GM21723 (cell line): ENCODE data around the gene CACNG7.
A peak's percentile ranks its signal among the peaks of the same experiment; 100 is the strongest.
"Not testable (repeated sequence)": the region's sequence is repeated elsewhere in the genome, so short reads cannot be mapped to it uniquely, and the experiment has no call there.

ENCODE experiments used
- ATAC-seq: cut with Tn5 transposase; IDR thresholded peaks from one replicate; pipeline ENCODE4 v1.9.1; 2021; ENCODE audit warnings: mild to moderate bottlenecking, moderate library complexity; ENCODE audit not compliant: unreplicated experiment

The CACNG7 gene

DNA sequence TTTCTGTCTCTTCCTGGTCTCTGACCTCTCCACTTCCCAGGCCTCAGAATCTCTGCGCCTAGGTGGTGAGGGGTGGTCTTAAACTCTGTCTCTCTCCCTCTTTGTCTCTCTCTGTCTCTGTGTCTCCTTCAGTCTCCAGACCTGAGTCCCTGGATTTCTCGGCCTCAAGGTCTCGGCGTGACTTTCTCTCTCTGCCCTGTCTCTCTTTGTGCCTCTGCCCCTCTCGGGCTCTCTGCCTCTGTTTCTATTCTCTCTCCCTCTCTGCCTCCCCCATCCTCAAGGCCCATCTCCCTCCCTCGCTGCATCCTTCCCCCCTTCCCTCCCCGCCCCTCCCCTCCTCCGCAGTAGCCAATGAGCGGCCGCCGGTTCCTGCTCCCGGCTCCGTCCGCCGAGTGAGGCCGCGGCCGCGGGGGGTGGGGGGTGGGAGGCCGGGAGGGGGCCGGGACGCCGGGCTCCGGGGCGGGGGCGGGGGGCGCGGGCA lies at the start of gene CACNG7:
CACNG7 (plus strand) TSS at position 344 of the 481 bp plus-strand sequence. CDS start 3,554 bp downstream, outside the sequence.
- ATAC-seq: no peak

DNA sequence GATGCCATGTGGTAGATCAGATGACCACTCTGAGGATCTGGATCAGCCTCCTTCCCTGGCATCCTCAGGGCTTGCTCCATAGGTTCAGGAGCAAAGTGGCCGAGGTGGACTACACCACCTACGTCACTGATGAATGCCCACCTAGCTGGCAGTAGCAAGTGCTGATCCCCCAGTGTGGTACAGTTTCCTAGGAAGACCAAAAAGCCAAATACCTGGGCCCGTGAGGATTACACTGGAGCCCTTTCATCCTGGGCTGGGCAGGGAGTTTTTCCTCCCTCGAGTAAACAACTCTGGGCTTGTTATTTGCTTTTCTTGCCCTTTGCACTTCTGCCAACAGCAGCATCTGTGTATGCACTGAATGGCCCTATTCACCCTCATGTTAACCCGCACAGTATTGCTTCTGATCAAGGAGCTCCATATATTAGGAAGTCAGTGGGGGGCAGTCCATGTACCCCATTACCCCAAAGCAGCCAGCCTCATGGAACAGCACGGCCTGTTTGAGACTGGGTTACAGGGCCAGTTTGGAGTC lies 44.7 kb upstream of the CACNG7 start:
- ATAC-seq: no peak

GRCh38 chr19:53865523-53865917 lies 43.6 kb upstream of the CACNG7 start:
- ATAC-seq: no peak

- ATAC-seq: no peak
Observed at GRCh38 chr19:53865918-53866864, 42.9 kb upstream of the CACNG7 start.

- no peak for ATAC-seq
Observed at GRCh38 chr19:53866865-53867224, 42.2 kb upstream of the CACNG7 start.

GRCh38 chr19:53867225-53868090 lies 41.6 kb upstream of the CACNG7 start, which contains the start of gene MYADM:
Gene MYADM, plus strand, starts transcription at chr19:53867883. Its CDS starts 5,647 bp downstream, at chr19:53873530.
- ATAC-seq: peak; percentile 69

DNA sequence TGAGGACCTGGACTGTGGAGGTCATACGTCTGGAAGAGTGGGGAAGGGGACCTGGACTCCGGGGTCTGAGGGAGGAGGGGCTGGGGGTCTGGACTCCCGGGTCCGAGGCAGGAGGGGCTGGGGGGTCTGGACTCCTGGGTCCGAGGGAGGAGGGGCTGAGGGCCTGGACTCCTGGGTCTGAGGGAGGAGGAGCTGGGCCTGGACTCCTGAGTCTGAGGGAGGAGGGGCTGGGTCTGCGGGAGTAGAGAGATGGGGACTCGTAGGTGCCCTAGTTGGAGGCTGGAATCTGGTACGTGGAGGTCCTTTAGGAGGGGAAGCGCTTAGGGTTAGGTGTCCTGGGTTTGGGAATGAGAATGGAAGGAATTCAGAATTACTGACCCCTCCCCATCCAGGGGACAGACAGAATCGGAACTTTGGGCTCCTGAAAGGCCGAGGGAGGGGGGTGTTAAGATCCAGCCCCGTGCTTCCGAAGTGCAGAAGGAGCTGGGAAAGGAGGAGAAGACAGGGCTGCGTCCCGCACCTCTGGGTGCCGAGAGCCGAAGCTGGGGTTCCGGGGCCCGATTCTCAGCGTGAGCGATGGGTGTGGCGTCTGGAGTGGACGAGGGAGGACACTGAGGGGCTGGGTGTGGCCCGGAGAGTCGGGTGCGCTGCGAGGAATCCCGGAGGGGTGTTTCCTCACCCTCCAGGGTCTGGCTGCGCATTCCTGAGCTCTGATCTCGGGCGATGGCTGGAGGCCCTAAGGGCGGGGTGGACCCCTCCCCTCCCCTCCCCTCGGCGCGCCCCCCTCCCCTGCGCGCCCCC lies 40.8 kb upstream of the CACNG7 start:
- ATAC-seq: no peak

GRCh38 chr19:53868892-53869804 lies 39.9 kb upstream of the CACNG7 start:
- no peak for ATAC-seq

DNA sequence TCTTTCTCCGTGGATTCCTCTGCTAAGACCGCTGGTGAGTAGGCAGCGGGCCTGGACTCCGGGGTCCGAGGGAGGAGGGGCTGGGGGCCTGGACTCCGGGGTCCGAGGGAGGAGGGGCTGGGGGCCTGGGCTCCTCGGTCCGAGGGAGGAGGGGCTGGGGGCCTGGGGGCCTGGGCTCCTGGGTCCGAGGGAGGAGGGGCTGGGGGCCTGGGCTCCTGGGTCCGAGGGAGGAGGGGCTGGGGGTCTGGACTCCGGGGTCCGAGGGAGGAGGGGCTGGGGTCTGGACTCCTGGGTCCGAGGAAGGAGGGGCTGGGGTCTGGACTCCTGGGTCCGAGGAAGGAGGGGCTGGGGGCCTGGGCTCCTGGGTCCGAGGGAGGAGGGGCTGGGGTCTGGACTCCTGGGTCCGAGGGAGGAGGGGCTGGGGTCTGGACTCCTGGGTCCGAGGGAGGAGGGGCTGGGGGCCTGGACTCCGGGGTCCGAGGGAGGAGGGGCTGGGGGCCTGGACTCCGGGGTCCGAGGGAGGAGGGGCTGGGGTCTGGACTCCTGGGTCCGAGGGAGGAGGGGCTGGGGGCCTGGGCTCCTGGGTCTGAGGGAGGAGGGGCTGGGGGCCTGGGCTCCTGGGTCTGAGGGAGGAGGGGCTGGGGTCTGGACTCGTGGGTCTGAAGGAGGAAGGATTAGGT lies 39.1 kb upstream of the CACNG7 start:
- not testable (repeated sequence) for ATAC-seq

DNA sequence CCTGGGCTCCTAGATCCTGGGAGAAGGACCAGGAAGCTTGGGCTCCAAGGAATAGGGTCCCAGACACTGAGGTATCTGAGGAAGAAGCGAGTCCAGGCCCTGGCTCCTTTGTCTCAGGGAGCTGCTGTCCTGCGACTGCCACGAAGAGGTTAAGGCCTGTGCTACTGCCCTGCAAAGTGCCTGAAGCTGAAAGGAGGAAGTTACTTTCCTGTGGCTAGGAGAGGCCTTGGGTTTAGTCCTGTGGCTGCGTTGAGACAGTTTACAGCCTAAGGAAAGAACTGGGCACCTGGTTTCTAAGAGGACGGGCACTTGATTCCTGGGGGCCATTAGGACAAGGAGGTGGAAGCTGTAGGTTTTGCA lies 38.6 kb upstream of the CACNG7 start:
- no peak for ATAC-seq

DNA sequence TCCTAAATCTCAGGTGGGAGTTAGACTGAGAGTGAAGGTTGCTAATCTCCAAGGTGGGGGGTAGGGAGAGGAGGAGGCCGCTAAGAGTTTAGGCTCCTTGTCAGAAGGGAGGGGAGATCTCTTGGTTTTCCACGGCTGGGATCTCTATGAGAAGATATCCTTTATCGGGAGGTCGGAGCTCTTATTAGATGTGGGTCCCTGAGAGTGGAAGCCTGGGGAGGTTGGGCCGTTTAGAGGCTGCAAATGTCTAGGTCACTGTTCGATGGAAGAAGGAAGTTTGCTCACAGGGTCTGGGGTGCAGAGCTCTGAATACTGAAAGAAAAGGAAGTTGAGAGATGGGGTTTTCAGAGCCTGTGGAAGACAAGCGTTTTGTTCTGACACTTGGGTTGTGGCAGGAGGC lies 37.6 kb upstream of the CACNG7 start:
- ATAC-seq: no peak

GRCh38 chr19:53872762-53873161 lies 36.3 kb upstream of the CACNG7 start:
- ATAC-seq: no peak

DNA sequence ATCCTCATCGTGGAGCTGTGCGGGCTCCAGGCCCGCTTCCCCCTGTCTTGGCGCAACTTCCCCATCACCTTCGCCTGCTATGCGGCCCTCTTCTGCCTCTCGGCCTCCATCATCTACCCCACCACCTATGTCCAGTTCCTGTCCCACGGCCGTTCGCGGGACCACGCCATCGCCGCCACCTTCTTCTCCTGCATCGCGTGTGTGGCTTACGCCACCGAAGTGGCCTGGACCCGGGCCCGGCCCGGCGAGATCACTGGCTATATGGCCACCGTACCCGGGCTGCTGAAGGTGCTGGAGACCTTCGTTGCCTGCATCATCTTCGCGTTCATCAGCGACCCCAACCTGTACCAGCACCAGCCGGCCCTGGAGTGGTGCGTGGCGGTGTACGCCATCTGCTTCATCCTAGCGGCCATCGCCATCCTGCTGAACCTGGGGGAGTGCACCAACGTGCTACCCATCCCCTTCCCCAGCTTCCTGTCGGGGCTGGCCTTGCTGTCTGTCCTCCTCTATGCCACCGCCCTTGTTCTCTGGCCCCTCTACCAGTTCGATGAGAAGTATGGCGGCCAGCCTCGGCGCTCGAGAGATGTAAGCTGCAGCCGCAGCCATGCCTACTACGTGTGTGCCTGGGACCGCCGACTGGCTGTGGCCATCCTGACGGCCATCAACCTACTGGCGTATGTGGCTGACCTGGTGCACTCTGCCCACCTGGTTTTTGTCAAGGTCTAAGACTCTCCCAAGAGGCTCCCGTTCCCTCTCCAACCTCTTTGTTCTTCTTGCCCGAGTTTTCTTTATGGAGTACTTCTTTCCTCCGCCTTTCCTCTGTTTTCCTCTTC lies 35.1 kb upstream of the CACNG7 start:
- no peak for ATAC-seq

DNA sequence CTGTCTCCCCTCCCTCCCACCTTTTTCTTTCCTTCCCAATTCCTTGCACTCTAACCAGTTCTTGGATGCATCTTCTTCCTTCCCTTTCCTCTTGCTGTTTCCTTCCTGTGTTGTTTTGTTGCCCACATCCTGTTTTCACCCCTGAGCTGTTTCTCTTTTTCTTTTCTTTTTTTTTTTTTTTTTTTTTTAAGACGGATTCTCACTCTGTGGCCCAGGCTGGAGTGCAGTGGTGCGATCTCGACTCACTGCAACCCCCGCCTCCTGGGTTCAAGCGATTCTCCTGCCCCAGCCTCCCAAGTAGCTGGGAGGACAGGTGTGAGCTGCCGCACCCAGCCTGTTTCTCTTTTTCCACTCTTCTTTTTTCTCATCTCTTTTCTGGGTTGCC lies 34.5 kb upstream of the CACNG7 start:
- no peak for ATAC-seq

DNA sequence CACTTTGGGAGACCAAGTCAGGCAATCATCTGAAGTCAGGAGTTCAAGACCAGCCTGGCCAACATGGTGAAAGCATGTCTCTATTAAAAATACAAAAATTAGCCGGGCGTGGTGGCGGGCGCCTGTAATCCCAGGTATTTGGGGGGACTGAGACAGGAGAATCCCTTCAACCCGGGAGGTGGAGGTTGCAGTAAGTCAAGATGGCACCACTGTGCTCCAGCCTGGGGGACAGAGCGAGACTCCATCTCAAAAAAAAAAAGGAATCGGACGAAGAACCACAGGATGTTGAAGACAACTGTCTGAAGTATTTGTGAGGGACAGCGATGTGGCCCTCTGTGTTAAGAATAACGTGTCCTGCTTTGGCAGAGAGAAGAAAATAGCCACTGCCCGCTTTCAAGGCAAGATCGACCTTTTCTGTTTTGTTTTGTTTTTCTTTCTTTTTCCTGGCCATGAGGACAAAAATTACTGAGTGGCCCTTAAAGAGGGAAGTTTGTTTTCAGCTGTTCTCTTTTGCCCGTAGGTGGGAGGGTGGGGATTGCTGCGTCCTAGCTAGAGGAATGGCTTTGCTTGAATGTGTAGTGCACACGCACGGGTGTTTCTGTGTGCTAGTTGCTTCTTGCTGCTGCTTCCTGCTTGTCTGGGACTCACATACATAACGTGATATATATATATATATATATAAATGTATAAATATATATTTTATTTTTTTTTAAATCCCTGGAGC lies 33.3 kb upstream of the CACNG7 start:
- no peak for ATAC-seq

DNA sequence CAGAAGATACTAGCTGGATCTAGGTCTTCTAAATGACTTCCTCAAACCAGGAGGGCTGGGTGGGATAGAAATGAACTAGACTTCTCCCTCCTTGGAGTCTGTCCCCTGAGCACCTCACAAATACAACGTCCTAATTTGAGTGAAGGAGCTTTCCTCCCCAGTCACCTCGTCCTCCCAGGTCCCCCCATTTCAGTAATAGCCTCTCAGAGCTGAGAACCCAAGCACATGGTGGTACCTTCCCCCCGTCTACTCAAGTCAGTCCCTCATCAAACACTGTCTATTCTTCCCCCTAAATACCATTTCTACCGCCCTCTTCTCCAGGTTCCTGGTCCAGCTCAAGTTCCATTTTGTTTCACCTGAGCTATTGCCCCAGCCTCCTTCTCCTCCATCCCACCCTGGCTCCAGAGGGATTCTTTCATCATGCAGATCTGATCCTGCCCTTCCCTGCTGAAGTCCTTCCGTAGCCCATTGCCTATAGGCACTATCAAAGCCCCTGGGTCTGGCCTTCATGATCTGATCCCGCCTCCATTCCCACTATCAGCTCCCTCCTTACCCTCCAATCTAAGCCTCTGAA lies 32.3 kb upstream of the CACNG7 start:
- ATAC-seq: no peak

- ATAC-seq: no peak
Observed at GRCh38 chr19:53877361-53877766, 31.7 kb upstream of the CACNG7 start.
